ENCODE measurements around the gene SH2D3A.

SH2D3A gene

GRCh38 chr19:6718741-6719539, 48.3 kb downstream of the SH2D3A start:
- no peak for TF ChIP-seq CTCF (IDR thresholded peaks at IDR 0.05; ENCODE audit: low read length, missing control alignments)
- peak; percentile 75 for DNase-seq (ENCODE audit: low read depth)
- peak overlapping the region; percentile 94 for H3K4me3 ChIP-seq (replicated peaks; ENCODE audit: low read depth, low read length)

GRCh38 chr19:6718111-6718740, 49.0 kb downstream of the SH2D3A start:
- no peak for DNase-seq (ENCODE audit: low read depth)
- TF ChIP-seq CTCF (IDR thresholded peaks at IDR 0.05; ENCODE audit: low read length, missing control alignments): no peak
- H3K4me3 ChIP-seq (replicated peaks; ENCODE audit: low read depth, low read length): peak overlapping the region; percentile 94

GRCh38 chr19:6717441-6717971, 49.7 kb downstream of the SH2D3A start:
- TF ChIP-seq CTCF (IDR thresholded peaks at IDR 0.05; ENCODE audit: low read length, missing control alignments): no peak
- DNase-seq (ENCODE audit: low read depth): peak; percentile 25
- no peak overlapping the region for H3K4me3 ChIP-seq (replicated peaks; ENCODE audit: low read depth, low read length)

GRCh38 chr19:6717036-6717435, 50.2 kb downstream of the SH2D3A start:
- TF ChIP-seq CTCF (IDR thresholded peaks at IDR 0.05; ENCODE audit: low read length, missing control alignments): no peak
- no peak overlapping the region for H3K4me3 ChIP-seq (replicated peaks; ENCODE audit: low read depth, low read length)
- DNase-seq (ENCODE audit: low read depth): no peak

- no peak overlapping the region for H3K4me3 ChIP-seq (replicated peaks; ENCODE audit: low read depth, low read length)
- TF ChIP-seq CTCF (IDR thresholded peaks at IDR 0.05; ENCODE audit: low read length, missing control alignments): no peak
- no peak for DNase-seq (ENCODE audit: low read depth)
Measured at GRCh38 chr19:6716610-6716970, 50.6 kb downstream of the SH2D3A start.

GRCh38 chr19:6714749-6715555, 52.3 kb downstream of the SH2D3A start:
- no peak overlapping the region for H3K4me3 ChIP-seq (replicated peaks; ENCODE audit: low read depth, low read length)
- DNase-seq (ENCODE audit: low read depth): no peak

More at GRCh38 chr19:6714749-6715555, 52.3 kb downstream of the SH2D3A start:
- TF ChIP-seq CTCF (IDR thresholded peaks at IDR 0.05; ENCODE audit: low read length, missing control alignments): no peak

Measured in fibroblast of pulmonary artery (primary cell).